ENCODE data around the gene MPPED1. TPM values are rescaled to one million over a fixed set of nuclear protein-coding genes. Genes with fewer than 3 reads are reported as not detected.

The MPPED1 gene
- total and polyA plus RNA-seq, 5 donors = 0.05 to 0.38 TPM; not detected in 3

DNA sequence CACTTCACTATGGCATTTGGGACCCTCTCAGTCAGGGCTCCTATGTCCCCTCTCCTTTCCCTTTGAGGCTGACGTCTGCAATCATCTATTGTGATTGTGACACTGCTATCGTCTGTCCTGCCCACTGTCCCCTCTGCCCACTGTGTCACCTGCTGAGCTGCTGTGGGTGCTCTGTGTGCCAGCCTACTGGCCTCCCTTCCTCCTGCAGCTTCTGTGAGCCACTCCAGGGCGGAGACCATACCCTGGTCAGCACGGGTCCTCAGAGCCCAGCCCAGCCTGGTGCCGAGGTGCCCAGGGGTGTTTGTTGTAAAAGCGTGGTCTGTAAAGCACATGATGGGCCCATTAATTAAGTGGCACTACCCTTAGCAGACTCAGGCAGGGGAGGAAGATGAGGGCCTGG, 29.4 kb downstream of the MPPED1 start:
- H3K27me3 ChIP-seq (ENCODE audit: control insufficient read depth, insufficient read depth) = no peaks in the 10 kb centered on the region
- H3K4me1 ChIP-seq (ENCODE audit: control insufficient read depth, insufficient read depth, low read length) = no peaks in the 10 kb centered on the region
- intact Hi-C loops (cut with DNase I) = no loop called here
- no peaks in the 10 kb centered on the region for H3K9me3 ChIP-seq (ENCODE audit: control insufficient read depth, low read length)
- no peak overlapping the region for H3K27ac ChIP-seq (ENCODE audit: low read length)
- no peak overlapping the region for H3K4me3 ChIP-seq (ENCODE audit: low read length)
- ATAC-seq (peak in 1 of 2 donors; percentile 21), DNase-seq (no peak)
- WGBS = 79% methylated on average over 6 of the region's 6 CpGs

GRCh38 chr22:43441751-43442150, 29.9 kb downstream of the MPPED1 start:
- intact Hi-C loops (cut with DNase I) = no loop called here
- no peaks in the 10 kb centered on the region for H3K9me3 ChIP-seq (ENCODE audit: control insufficient read depth, low read length)
- no peak overlapping the region for H3K4me3 ChIP-seq (ENCODE audit: low read length)
- H3K27me3 ChIP-seq (ENCODE audit: control insufficient read depth, insufficient read depth) = no peaks in the 10 kb centered on the region
- DNase-seq = no peak
- WGBS = 58% methylated on average over 8 of the region's 8 CpGs
- ATAC-seq = no peak
- H3K4me1 ChIP-seq (ENCODE audit: control insufficient read depth, insufficient read depth, low read length) = no peaks in the 10 kb centered on the region
- no peak overlapping the region for H3K27ac ChIP-seq (ENCODE audit: low read length)

DNA sequence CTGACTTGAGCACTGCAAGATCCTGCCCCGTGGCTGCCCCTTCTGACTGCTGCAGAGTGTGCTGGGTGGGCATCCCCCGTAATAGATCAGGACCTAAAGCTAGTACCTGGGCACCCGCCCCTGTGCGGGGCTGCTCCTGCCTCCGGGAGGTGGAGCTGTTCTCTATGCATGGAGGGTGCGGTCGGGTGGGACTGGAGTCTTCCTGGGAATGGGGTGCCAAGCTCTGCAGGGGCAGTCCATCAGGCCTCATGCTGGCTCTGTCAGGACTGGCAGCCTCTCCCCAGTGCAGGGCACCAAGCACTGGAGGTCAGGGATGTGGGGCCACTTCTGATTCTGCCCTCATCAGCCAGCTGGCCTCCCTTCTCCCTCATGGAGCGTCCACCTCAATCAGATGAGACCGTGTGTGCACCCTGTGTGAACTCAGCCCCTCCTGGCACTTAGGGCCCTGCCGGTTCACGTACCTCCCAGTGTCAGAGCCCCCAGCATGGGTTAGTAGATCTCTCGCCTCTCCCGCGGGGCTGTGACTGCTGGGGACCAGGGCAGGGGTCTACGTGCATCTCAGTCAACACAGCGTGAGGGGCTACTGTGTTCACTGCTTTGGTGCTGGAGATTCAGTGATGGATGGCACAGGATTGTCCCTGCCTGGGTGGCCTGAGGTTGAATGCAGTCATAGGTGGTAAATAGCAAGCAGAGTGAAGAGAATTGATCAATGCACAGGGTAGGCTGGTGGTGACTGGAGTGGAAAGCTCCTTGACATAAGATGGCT, 30.8 kb downstream of the MPPED1 start:
- WGBS = 79% methylated on average over 16 of the region's 16 CpGs
- ATAC-seq = no peak
- Histone ChIP-seq H3K9me3 (ENCODE audit: control insufficient read depth, low read length) (no peaks in the 10 kb centered on the region), H3K27me3 (ENCODE audit: control insufficient read depth, insufficient read depth) (no peaks in the 10 kb centered on the region), H3K27ac (ENCODE audit: low read length) (no peak overlapping the region), H3K4me1 (ENCODE audit: control insufficient read depth, insufficient read depth, low read length) (no peaks in the 10 kb centered on the region), H3K4me3 (ENCODE audit: low read length) (no peak overlapping the region)
- intact Hi-C loops (cut with DNase I) = no loop called here
- no peak for DNase-seq

- H3K9me3 ChIP-seq (ENCODE audit: control insufficient read depth, low read length) = no peaks in the 10 kb centered on the region
Measured at GRCh38 chr22:43443152-43443471, 31.3 kb downstream of the MPPED1 start.

GRCh38 chr22:43446037-43446803, 34.4 kb downstream of the MPPED1 start:
- no peak for DNase-seq
- Histone ChIP-seq H3K27ac (ENCODE audit: low read length) (no peak overlapping the region), H3K9me3 (ENCODE audit: control insufficient read depth, low read length) (no peaks in the 10 kb centered on the region), H3K27me3 (ENCODE audit: control insufficient read depth, insufficient read depth) (no peaks in the 10 kb centered on the region), H3K4me1 (ENCODE audit: control insufficient read depth, insufficient read depth, low read length) (no peaks in the 10 kb centered on the region), H3K4me3 (ENCODE audit: low read length) (no peak overlapping the region)
- no peak for ATAC-seq
- intact Hi-C loops (cut with DNase I) = no loop called here
- 76% methylated on average over 10 of the region's 10 CpGs for WGBS

More at GRCh38 chr22:43443152-43443471, 31.3 kb downstream of the MPPED1 start:
- no peak overlapping the region for H3K27ac ChIP-seq (ENCODE audit: low read length)
- H3K27me3 ChIP-seq (ENCODE audit: control insufficient read depth, insufficient read depth) = no peaks in the 10 kb centered on the region
- H3K4me1 ChIP-seq (ENCODE audit: control insufficient read depth, insufficient read depth, low read length) = no peaks in the 10 kb centered on the region
- DNase-seq (no peak), ATAC-seq (no peak)
- intact Hi-C loops (cut with DNase I) = no loop called here
- no peak overlapping the region for H3K4me3 ChIP-seq (ENCODE audit: low read length)
- WGBS = 65% methylated on average over 6 of the region's 6 CpGs

DNA sequence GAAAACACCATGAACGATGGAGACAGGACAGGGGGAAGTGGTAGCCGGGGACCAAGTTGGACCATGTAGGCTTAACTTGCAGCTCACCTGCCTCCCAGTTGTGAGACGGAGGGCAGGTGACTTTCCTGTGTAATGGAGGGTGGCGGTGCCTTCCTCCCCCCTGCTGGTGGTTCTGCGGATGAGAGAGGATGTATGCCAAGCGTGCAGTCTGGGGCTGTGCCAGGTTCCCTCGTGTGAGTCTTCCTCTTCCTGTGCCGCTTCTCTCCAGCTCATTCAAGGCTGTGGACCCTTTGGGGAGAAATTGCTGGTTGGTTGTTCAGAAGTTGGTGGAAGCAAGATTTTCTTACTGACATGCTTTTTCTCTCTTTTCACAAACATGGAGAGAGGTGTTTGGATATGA, 35.1 kb downstream of the MPPED1 start:
- H3K4me1 ChIP-seq (ENCODE audit: control insufficient read depth, insufficient read depth, low read length) = no peaks in the 10 kb centered on the region
- intact Hi-C loops (cut with DNase I) = no loop called here
- H3K4me3 ChIP-seq (ENCODE audit: low read length) = no peak overlapping the region
- no peaks in the 10 kb centered on the region for H3K27me3 ChIP-seq (ENCODE audit: control insufficient read depth, insufficient read depth)
- ATAC-seq (no peak), DNase-seq (no peak)
- WGBS = 32% methylated on average over 8 of the region's 8 CpGs
- H3K9me3 ChIP-seq (ENCODE audit: control insufficient read depth, low read length) = no peaks in the 10 kb centered on the region
- H3K27ac ChIP-seq (ENCODE audit: low read length) = no peak overlapping the region

- H3K27me3 ChIP-seq (ENCODE audit: control insufficient read depth, insufficient read depth) = no peaks in the 10 kb centered on the region
- WGBS = 46% methylated on average over 10 of the region's 10 CpGs
- H3K4me3 ChIP-seq (ENCODE audit: low read length) = no peak overlapping the region
- H3K27ac ChIP-seq (ENCODE audit: low read length) = no peak overlapping the region
- H3K9me3 ChIP-seq (ENCODE audit: control insufficient read depth, low read length) = no peaks in the 10 kb centered on the region
- intact Hi-C loops (cut with DNase I) = no loop called here
- no peaks in the 10 kb centered on the region for H3K4me1 ChIP-seq (ENCODE audit: control insufficient read depth, insufficient read depth, low read length)
- ATAC-seq (no peak), DNase-seq (no peak)
Measured at GRCh38 chr22:43447380-43447779, 35.6 kb downstream of the MPPED1 start.

DNA sequence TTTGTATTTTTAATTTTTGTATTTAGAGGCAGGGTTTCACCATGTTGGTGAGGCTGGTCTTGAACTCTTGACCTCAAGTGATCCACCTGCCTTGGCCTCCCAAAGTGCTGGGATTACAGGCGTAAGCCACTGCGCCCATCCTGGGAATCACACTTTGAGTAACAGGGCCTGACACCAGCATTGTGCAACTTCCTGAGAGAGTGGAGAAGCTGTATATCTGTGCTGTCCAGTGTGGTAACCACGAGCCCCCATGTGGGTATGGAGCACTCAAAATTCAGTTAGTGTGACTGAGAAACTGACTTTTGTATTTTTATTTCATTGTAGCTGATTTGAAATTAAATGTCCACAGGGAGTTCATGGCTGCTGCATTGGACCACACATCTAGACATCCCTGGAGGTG, 36.2 kb downstream of the MPPED1 start:
- no peaks in the 10 kb centered on the region for H3K9me3 ChIP-seq (ENCODE audit: control insufficient read depth, low read length)
- H3K4me1 ChIP-seq (ENCODE audit: control insufficient read depth, insufficient read depth, low read length) = no peaks in the 10 kb centered on the region
- no peak overlapping the region for H3K27ac ChIP-seq (ENCODE audit: low read length)
- ATAC-seq (no peak), DNase-seq (no peak)
- 77% methylated on average over 3 of the region's 3 CpGs for WGBS
- no peaks in the 10 kb centered on the region for H3K27me3 ChIP-seq (ENCODE audit: control insufficient read depth, insufficient read depth)
- intact Hi-C loops (cut with DNase I) = no loop called here
- no peak overlapping the region for H3K4me3 ChIP-seq (ENCODE audit: low read length)

GRCh38 chr22:43449205-43449830, 37.5 kb downstream of the MPPED1 start:
- Histone ChIP-seq H3K4me3 (ENCODE audit: low read length) (no peak overlapping the region), H3K27me3 (ENCODE audit: control insufficient read depth, insufficient read depth) (no peaks in the 10 kb centered on the region), H3K27ac (ENCODE audit: low read length) (no peak overlapping the region), H3K9me3 (ENCODE audit: control insufficient read depth, low read length) (no peaks in the 10 kb centered on the region), H3K4me1 (ENCODE audit: control insufficient read depth, insufficient read depth, low read length) (no peaks in the 10 kb centered on the region)
- DNase-seq = no peak
- no peak for ATAC-seq
- intact Hi-C loops (cut with DNase I) = no loop called here
- WGBS = 64% methylated on average over 16 of the region's 16 CpGs

GRCh38 chr22:43449831-43450225, 38.0 kb downstream of the MPPED1 start:
- DNase-seq (no peak), ATAC-seq (no peak)
- whole genome bisulfite sequencing = 83% methylated on average over 11 of the region's 11 CpGs
- Histone ChIP-seq H3K4me1 (ENCODE audit: control insufficient read depth, insufficient read depth, low read length) (no peaks in the 10 kb centered on the region), H3K9me3 (ENCODE audit: control insufficient read depth, low read length) (no peaks in the 10 kb centered on the region), H3K4me3 (ENCODE audit: low read length) (no peak overlapping the region), H3K27ac (ENCODE audit: low read length) (no peak overlapping the region), H3K27me3 (ENCODE audit: control insufficient read depth, insufficient read depth) (no peaks in the 10 kb centered on the region)
- intact Hi-C loops (cut with DNase I) = no loop called here

DNA sequence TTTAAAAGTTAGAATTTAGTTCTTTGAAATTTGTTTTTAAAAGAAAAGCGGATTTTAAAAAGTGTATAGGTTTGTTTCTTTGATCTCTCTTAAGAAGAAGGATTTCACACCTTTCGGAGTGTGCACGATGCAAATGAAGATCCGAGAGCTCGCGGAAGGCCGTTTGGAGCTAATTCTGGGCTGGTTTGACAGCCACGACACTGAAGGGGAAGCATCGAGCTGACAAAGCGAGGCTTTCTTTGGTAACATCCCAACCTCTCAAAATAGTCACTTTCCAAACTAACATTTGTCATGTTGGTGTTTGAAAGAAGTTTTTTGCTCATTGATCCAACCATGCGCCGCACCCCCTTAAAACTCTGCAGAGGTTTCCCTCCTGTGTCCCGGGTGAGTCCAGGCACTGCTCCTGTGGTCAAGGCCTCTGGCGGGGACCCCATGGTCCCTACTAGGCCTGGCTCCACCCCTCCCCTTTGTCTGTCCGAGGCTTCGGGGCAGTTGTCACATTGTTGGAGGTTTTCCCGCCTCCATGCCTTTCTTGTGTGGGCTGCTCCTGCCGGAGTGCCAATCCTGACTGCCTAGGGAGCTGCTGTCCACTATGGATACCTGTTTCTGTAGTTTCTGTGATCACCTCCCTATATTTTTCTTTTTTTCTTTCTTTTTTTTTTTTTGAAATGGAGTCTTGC, 39.7 kb downstream of the MPPED1 start:
- no peaks in the 10 kb centered on the region for H3K4me1 ChIP-seq (ENCODE audit: control insufficient read depth, insufficient read depth, low read length)
- no peak overlapping the region for H3K4me3 ChIP-seq (ENCODE audit: low read length)
- no peak for DNase-seq
- WGBS = 69% methylated on average over 18 of the region's 18 CpGs
- no peak for ATAC-seq
- H3K27ac ChIP-seq (ENCODE audit: low read length) = no peak overlapping the region
- no peaks in the 10 kb centered on the region for H3K27me3 ChIP-seq (ENCODE audit: control insufficient read depth, insufficient read depth)
- intact Hi-C loops (cut with DNase I) = no loop called here
- no peaks in the 10 kb centered on the region for H3K9me3 ChIP-seq (ENCODE audit: control insufficient read depth, low read length)
